Stimulated activated CD8-positive, alpha-beta memory T cell treated with anti-CD3 and anti-CD28 coated beads, Interleukin-2, amount 100 ng/mL, for 1 hour (primary cell): ENCODE measurements around the gene PFN4.
A peak's percentile ranks its signal among the peaks of the same experiment; 100 is the strongest.
"Not testable (repeated sequence)": the region's sequence is repeated elsewhere in the genome, so short reads cannot be mapped to it uniquely, and the experiment has no call there.

Experiments used
- DNase-seq, 2 donors: peaks; one replicate each; pipeline ENCODE4 v3.0.0-alpha.2; 2020; ENCODE audit warnings: low read depth in 2 of 2

Gene PFN4

DNA sequence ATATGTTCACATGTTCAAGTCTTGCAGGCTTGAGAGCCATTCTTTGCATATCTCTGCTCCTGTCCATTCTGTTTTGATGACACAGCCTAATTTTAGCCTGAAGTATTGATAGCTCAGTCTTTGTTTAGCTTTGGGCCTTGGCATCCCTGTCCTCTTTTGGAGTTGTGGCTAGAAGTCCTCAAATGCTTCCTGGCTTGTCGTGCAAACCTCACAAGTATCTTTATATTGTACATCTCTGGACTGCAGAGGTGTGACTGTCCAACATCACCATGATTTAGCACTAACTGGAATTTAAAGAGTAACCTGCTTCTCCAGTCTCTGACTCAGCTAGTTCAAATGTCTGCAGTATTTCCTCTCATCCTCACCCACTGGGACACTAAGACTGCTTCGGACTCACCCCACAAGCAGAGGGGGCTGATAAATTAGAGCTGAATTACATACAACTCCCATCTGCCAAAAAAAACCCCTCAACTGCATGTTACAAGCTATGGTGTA, 11.7 kb downstream of the PFN4 start:
- DNase-seq: no peak

DNA sequence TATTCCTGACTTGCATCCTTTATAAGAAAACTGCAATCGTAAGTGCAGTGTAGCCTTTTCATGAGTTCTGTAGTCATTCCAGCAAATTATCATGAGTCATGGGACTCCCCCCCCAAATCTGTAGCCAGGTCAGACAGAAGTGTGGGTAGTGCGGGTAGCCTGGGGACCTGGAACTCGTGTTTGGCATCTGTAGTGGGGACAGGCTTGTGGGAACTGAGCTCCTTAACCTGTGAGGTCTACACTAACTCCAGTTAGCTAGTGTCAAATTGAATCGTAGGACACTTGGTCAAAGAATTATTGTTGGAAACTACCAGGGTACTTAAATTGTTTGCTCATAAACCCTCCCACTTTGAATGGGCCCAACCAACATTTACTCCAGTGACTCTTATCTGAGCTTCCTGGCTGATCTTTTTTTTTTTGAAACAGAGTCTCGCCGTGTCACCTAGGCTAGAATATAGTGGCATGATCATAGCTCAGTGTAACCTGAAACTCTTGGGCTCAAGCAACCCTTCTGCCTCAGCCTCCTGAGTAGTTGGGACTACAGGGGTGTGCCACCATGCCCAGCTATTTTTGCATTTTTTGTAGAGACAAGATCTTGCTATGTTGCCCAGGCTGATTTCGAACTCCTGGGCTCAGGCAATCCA, 12.4 kb downstream of the PFN4 start:
- DNase-seq: no peak

DNA sequence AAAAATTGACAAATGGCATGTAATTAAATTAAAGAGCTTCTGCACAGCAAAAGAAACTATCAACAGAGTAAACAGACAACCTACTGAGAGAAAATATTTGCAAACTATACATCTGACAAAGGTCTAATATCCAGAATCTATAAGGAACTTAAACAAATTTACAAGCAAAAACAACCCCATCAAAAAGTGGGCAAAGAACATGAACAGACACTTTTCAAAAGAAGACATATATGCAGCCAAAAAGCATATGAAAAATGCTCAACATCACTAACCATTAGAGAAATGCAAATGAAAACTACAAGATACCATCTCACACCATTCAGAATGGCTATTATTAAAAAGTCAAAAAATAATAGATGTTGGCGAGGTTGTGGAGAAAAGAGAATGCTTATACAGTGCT, 13.7 kb downstream of the PFN4 start:
- DNase-seq: not testable (repeated sequence)

DNA sequence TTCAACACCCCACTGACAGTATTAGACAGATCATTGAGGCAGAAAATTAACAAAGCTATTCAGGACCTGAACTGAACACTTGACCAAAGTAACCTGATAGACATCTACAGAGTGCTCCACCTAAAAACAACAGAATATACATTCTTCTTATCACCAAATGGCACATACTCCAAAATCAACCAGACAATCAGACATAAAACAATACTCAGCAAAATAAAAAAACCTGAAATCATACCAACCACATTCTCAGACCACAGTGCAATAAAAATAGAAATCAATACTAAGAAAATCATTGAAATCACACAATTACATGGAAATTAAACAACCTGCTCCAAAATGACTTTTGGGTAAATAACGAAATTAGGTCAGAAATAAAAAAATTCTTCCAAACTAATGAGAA, 15.8 kb downstream of the PFN4 start:
- DNase-seq: no peak

DNA sequence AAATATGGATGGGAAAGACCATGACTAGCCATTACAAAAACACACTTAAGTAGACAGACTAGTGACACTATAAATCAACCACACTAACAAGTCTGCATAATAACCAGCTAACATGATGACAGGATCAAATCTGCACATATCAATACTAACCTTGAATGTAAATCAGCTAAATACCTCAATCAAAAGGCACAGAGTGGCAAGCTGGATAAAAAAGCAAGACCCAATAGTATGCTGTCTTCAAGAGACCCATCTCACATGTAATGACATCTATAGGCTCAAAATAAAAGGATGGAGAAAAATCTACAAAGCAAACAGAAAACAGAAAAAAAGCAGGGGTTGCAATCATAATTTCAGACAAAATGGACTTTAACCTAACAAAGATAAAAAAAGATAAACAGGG, 16.3 kb downstream of the PFN4 start:
- DNase-seq: no peak

DNA sequence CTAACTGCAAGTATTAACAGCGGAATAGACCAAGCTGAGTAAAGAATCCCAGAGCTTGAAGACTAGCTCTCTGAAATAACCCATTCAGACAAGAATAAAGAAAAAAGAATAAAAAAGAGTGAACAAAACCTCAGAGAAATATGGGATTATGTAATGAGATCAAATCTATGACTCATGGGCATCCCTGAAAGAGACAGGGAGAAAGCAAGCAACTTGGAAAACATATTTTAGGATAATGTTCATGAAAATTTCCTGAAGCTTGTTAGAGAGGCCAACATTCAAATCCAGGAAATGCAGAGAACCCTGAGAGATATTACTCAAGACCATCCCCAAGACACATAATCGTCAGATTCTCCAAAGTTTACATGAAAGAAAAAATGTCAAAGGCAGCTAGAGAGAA, 17.3 kb downstream of the PFN4 start:
- no peak for DNase-seq

DNA sequence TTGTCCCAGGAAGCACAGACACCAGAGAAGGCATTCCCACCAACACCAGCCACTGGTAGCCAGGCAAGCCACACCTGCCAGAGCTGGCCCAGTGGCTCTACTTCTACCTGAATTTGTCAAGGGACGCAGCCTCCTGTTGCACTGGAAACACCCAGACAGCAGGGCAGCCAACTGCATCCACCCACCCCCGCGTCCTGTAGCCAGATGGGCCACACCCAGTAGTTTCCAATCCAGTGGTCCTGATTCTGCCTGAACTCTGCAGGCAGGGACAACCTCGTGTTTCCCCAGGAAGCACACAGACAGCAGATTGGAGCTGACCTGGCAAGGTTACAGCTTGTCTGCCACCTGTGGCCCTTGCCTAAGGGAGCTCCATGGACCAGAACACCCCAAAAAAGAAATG, 18.2 kb downstream of the PFN4 start:
- DNase-seq: no peak

DNA sequence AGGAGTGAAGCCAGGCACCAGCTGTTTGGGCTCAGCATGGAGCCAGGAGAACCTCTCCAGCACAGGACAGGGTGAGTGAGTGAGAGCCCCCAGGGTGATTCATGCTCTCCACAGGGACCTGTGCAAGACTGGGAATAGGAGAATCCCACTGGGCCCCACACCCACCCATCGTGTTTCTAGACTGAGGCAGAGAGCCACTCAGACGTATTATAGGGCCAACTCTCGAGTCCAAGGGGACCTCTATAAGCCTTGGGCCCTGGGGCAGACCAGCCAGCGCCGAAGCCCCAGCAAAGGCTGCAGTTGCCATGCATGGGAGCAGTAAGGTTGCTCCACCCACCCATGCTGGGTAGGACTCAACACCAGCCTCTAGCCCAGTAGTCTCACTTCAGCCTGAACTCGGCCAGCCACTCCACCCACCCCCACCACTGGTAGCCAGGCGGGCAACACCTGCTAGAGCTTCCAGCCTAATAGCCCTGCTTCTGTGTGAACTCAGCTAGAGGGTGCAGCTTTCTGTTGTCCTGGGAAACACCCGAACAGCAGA, 19.0 kb downstream of the PFN4 start:
- DNase-seq: no peak

DNA sequence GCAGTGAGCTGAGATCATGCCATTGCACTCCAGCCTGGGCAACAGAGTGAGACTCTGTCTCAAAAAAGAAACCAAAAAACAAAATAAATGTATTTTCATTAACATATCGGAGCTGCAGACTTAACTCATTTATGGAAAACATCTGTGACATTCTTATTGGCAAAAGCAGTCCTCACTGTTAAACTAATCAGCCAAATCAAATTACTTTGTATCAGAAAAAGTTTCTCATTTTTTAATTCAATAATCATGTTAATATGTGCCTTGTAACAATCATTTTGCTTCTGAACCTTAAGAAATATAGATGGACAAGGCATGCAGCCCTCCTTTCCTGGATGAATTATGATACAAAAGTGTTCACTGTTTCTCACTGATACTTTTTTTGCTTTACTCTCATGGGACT, 20.5 kb downstream of the PFN4 start:
- DNase-seq: no peak

DNA sequence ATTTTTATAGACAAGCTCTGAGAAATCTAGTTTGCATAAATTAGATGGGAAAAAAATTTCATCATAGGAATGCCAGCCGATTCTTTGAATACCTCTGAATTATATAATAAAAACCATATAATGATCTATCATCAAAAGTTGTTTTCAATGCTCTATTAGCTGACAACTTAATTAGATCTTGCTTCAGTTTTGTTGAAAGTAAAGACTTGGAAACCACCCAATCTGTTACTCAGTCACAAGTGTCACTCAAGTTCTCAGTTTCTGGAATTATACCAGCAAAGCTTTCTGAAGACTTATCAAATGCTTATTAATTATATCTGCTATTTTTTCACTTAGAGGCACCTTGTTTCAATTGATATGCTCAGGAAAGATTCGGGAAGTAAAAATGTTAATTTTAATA, 21.1 kb downstream of the PFN4 start:
- DNase-seq: no peak

DNA sequence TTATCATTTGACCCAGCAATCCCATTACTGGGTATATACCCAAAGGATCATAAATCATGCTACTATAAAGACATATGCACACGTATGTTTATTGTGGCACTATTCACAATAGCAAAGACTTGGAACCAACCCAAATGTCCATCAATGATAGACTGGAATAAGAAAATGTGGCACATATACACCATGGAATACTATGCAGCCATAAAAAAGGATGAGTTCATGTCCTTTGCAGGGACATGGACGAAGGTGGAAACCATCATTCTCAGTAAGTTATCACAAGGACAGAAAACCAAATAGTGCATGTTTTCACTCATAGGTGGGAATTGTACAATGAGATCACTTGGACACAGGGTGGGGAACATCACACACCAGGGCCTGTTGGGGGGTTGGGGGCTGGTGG, 22.4 kb downstream of the PFN4 start:
- DNase-seq: not testable (repeated sequence)

DNA sequence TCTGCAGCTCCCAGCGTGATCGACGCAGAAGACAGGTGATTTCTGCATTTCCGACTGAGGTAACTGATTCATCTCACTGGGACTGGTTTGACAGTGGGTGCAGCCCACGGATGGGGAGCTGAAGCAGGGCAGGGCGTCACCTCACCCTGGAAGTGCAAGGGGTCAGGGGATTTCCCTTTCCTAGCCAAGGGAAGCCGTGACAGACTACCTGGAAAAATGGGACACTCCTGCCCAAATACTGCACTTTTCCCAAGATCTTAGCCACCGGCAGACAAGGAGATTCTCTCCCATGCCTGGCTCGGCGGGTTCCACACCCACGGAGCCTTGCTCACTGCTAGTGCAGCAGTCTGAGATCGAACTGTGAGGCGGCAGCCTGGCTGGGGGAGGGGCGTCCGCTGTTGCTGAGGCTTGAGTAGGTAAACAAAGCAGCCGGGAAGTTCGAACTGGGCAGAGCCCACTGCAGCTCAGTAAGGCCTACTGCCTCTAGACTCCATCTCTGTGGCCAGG, 27.9 kb downstream of the PFN4 start:
- not testable (repeated sequence) for DNase-seq

DNA sequence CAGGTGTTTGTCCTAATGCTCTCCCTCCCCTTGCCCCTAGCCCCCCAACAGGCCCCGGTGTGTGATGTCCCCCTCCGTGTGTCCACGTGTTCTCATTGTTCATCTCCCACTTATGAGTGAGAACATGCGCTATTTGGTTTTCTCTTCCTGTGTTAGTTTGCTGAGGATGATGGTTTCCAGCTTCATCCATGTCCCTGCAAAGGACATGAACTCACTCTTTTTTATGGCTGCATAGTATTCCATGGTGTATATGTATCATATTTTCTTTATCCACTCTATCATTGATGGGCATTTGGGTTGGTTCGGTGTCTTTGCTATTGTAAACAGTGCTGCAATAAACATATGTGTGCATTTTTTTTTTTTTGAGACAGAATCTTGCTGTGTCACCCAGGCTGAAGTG, 29.9 kb downstream of the PFN4 start:
- DNase-seq: not testable (repeated sequence)

DNA sequence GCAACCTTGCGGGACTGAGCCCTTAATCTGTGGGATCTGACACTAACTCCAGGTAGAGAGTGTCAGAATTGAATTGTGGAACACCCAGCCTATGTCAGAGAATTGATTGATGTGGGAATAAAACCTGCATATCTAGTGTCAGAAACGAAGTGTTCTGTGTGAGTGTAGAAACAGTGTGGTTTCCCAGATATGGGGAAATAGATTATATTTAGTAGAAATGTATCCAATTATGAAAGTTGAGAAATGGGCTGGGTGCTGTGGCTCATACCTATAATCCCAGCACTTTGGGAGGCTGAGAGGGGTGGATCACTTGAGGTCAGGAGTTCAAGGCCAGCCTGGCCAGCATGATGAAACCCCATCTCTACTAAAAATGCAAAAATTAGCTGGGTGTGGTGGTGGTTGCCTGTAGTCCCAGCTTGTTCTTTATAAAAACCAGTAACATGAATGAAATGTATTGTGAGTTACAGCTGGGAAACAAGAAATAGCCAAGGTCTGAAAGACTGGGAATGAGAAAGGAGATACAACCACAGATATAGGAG, 34.2 kb downstream of the PFN4 start:
- DNase-seq: no peak

DNA sequence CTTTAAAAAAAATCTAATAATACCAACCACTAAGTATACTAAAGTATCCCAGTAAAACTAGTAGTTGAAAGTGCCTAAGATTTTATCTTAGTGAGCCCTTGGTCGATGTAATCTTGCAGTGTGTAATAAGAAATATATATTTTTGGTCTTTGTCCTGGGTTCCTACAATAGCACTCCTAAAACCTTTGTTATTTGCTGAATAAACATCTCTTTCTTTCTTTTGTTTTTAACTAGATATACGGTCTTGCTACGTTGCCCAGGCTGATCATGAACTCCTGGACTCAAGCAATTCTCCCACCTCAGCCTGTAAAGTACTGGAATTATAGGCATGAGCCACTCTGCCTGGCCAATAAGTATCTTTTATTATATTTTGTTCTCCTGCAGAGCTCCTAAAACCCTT, 36.1 kb downstream of the PFN4 start:
- DNase-seq: no peak

DNA sequence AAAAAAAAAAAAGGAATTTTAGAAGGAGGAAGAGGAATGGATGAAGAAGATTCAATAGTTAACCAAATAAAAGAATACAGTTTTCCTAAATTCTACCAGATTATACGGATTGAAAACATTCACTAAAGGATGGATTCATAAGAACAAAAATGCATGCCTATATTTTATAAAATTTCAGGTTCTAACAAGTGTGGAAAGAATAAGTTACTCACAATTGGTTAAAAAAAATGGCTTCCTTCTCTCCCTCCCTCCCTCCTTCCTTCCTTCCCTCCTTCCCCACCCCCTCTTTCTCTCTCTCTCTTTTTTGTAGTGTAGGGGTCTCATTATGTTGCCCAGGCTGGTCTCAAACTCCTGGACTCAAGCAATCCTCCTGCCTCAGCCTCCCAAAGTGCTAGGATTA, 36.9 kb downstream of the PFN4 start:
- DNase-seq: no peak

DNA sequence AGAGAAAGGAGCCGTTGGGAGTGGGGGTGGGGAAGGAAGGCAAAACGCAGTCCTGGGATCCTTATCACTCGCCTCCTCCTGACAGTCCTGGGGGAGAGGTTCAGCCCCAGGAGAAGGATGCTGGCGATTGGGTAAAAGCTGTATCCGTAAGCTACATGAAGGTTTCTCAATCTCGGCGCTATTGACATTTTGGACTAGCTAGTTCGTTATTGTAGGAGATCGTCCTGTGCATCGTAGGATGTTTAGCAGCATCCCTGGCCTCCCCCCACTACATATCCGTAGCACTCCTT, 38.0 kb downstream of the PFN4 start:
- DNase-seq: no peak

DNA sequence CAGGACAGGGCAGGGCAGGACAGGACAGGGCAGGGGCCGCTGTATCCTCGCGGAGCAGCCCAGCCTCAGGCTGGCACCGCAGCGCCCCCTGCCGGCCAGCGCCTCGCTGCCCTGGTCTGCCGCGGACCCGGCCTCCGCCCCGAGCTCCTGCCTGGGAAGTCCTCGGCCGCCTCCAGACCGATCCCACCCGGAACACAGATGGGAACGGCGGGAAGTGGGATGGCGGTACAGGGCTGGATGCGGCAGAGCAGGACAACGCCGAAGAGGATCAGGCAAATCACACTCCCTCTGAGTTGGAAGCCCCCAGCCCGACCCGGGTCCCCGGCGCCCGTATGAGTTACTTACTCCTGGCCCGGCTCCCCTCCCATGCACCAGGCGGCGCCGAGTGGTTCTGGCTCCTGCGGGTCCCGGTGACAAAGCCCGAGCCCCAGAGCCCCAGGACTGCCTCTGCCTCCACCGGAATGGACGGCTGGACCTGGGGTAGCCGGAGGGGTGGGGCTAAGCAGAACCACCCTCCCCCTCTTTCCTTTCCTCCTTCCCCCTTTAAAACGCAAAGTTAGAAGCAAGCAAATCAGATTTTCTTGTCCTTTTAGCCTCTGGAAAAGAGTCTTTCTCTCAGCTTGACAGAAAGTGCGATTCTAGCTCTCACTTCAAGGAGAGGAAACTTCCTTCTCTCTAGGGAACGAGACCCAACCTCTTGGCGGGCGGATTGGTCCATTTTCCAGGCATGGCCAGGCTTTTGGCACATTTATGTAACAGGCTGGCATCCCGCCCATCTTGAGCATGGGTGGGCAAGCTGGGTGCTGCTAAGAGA, 38.5 kb downstream of the PFN4 start, which contains the start of gene TP53I3:
TSS of gene TP53I3 (minus strand) at position 449 of the 814 bp plus-strand sequence. CDS start 508 bp downstream, outside the sequence.
- DNase-seq: peak; percentile 63 to 65

DNA sequence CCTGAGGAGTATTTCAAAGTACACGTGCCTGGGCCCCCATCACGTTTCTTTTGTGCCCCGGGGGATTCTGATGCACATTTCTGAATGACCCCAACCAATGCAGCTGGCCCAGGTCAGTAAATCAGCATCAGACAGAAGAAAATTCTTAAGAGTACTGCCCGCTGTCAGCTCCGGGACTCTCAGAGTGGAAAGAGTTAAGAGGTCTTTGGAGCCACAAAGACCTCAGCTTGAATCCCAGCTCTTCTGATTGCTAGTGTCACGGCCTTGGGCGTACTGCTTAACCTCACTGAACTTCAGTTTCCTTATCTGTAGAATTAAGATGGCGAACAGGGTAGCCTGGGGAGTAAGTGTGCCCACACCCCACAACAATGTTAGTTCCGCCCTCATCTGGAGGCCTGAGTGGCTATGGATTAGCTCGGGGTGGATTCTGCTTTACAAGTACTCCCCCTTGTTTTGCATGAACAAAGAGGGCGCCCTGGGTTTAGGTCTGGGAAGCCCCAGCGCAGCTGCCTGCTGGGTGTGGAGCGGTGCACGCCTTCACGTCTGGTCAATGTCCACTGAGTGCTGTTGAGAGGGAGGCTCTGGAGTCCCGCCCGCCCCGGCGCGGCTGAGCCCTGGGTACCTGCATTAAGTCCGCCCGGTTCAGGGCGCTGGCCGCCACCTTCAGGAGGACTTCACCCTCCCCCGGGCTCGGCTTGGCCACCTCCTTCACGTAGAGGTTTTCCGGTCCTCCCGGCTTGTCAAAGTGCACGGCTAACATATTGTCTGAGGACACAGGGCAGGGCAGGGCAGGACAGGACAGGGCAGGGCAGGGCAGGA, 39.4 kb downstream of the PFN4 start:
- DNase-seq: no peak

DNA sequence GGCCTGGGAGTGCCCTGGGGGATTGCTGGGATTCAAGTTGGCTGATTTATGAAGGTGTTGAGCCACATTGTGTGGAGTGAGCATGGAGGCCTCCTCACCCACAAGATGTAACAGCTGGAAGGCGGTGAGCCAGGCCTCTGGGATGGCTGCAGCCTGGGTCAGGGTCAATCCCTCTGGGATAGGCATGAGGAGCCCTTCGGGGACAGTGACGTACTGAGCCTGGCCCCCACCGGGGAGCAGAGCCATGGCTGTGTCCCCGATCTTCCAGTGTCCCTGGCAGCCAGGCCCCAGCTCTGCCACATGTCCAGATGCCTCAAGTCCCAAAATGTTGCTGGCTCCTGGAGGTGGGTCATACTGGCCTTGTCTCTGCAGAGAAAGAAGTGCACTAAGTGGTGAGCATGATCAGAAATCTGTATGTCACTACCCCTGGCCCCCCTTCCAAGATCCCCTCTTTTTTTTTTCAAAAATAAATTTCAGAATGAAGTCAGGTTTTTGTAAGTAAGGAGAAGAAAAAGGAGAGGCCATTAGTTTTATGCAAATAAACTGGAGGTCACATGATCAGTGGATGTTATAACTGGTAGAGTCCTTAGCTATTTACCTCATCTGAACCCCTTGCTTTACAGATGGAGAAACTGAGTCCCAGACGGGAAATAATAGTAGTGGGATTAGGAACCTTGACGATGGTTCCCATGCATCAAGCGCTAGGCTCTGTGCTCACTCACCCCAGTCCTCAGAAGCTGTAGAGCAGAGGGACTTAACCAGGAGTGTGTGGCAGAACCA, 40.2 kb downstream of the PFN4 start:
- no peak for DNase-seq

DNA sequence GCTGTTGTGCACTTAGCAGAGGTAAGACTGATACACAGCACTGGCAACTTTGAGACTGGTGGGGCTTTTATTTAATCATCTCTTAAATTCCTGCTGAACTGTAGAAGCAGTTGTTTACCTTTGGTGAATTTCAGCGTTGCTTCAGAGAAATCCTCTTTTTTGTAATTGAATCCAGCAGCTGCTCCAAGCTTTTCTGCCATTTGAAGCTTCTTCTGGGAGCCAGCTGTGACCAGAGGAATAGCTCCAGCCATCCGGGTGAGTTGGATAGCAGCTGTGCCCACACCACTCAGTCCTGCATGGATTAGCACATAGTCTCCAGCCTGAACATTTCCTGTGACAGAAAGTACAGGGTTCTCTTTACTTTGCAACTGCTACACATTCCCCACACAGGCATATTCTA, 42.4 kb downstream of the PFN4 start:
- DNase-seq: no peak
